GM12891 (cell line): ENCODE data around the gene HCN1. TPM values are rescaled to one million over a fixed set of nuclear protein-coding genes. Genes with fewer than 3 reads are reported as not detected.

Experiments used
- DNase-seq: peaks from one replicate; pipeline ENCODE4 v3.0.0; 2011; ENCODE audit warnings: low spot score; ENCODE audit not compliant: insufficient read length
- FAIRE-seq: peaks from 2 replicates; lab custom pipeline; 2011; peaks lifted over from hg19 to GRCh38; lab: Jason Lieb, UNC
- PAX5 ChIP-seq: IDR thresholded peaks from 2 replicates; pipeline ENCODE4 v1.6.1; 2011; ENCODE audit warnings: low read length, moderate library complexity, mild to moderate bottlenecking; ENCODE audit not compliant: insufficient read depth, severe bottlenecking
- POLR2A ChIP-seq: IDR thresholded peaks from 2 replicates; pipeline ENCODE4 v1.6.1; 2011; ENCODE audit warnings: low read depth, low read length, control low read depth
- POLR2AphosphoS5 ChIP-seq: IDR thresholded peaks from 2 replicates; pipeline ENCODE4 v1.6.1; 2011; ENCODE audit warnings: low read depth, low read length, control low read depth
- POU2F2 ChIP-seq: IDR thresholded peaks from 2 replicates; pipeline ENCODE4 v1.6.1; 2011; ENCODE audit warnings: low read depth, mild to moderate bottlenecking, control low read depth, low read length, moderate library complexity
- SPI1 ChIP-seq: IDR thresholded peaks from 2 replicates; pipeline ENCODE4 v1.6.1; 2011; ENCODE audit warnings: low read depth, low read length, control low read depth
- TAF1 ChIP-seq: IDR thresholded peaks from 2 replicates; pipeline ENCODE4 v1.6.1; 2011; ENCODE audit warnings: low read depth, low read length, control low read depth
- polyA plus RNA-seq: library from polyadenylated mRNA; unstranded; fragments of >200 nt; gene quantifications from one replicate; pipeline ENCODE4 v1.2.1, GENCODE V29; 2012; ENCODE audit warnings: low read depth, missing spikeins, inconsistent platforms; ENCODE audit not compliant: missing spikeins

The HCN1 gene
- polyA plus RNA-seq, result not detected

GRCh38 chr5:45696206-45696836 is at the start of gene HCN1:
Gene HCN1, minus strand, starts transcription at chr5:45696380.
- no peak for FAIRE-seq
- no peak for DNase-seq
- TF ChIP-seq TAF1, result no peak
- no peak for TF ChIP-seq POLR2A
- TF ChIP-seq POLR2AphosphoS5, result no peak
- TF ChIP-seq POU2F2, result no peak
- TF ChIP-seq PAX5, result no peak
- no peak for TF ChIP-seq SPI1

- no peak for TF ChIP-seq POLR2AphosphoS5
- no peak for TF ChIP-seq TAF1
- TF ChIP-seq SPI1, result no peak
- TF ChIP-seq POLR2A, result no peak
- TF ChIP-seq PAX5, result no peak
- DNase-seq, result no peak
- FAIRE-seq, result no peak
These were observed 44.9 kb upstream of the HCN1 start for GRCh38 chr5:45741110-45741509.

- TF ChIP-seq POLR2A (no peak), POLR2AphosphoS5 (no peak), SPI1 (no peak), POU2F2 (no peak), TAF1 (no peak), PAX5 (no peak)
- DNase-seq (no peak), FAIRE-seq (no peak)
These were observed 41.0 kb upstream of the HCN1 start for GRCh38 chr5:45737153-45737552.

GRCh38 chr5:45725537-45725936 is 29.4 kb upstream of the HCN1 start:
- DNase-seq (no peak), FAIRE-seq (no peak)
- TF ChIP-seq POLR2A (no peak), SPI1 (no peak), POLR2AphosphoS5 (no peak), TAF1 (no peak), PAX5 (no peak), POU2F2 (no peak)

- FAIRE-seq, result no peak
- DNase-seq, result no peak
- no peak for TF ChIP-seq POU2F2
- no peak for TF ChIP-seq TAF1
- no peak for TF ChIP-seq POLR2AphosphoS5
These were observed 1.0 kb upstream of the HCN1 start for GRCh38 chr5:45697201-45697600.

- TF ChIP-seq PAX5, result no peak
- no peak for TF ChIP-seq POLR2AphosphoS5
- TF ChIP-seq SPI1, result no peak
- TF ChIP-seq POU2F2, result no peak
- no peak for TF ChIP-seq TAF1
- no peak for TF ChIP-seq POLR2A
- no peak for FAIRE-seq
- no peak for DNase-seq
These were observed 400 bp downstream of the HCN1 start for GRCh38 chr5:45695804-45696156.

GRCh38 chr5:45694971-45695803 is 993 bp downstream of the HCN1 start:
- no peak for DNase-seq
- no peak for FAIRE-seq
- TF ChIP-seq TAF1 (no peak), SPI1 (no peak), POLR2A (no peak), POU2F2 (no peak), PAX5 (no peak), POLR2AphosphoS5 (no peak)

GRCh38 chr5:45694255-45694814 is 1.8 kb downstream of the HCN1 start:
- TF ChIP-seq POLR2AphosphoS5, result no peak
- no peak for TF ChIP-seq POU2F2
- no peak for TF ChIP-seq PAX5
- no peak for TF ChIP-seq SPI1
- TF ChIP-seq TAF1, result no peak
- TF ChIP-seq POLR2A, result no peak

GRCh38 chr5:45692481-45692880 is 3.7 kb downstream of the HCN1 start:
- no peak for DNase-seq
- FAIRE-seq, result no peak
- TF ChIP-seq TAF1, result no peak
- no peak for TF ChIP-seq POU2F2
- TF ChIP-seq POLR2AphosphoS5, result no peak
- TF ChIP-seq PAX5, result no peak
- no peak for TF ChIP-seq SPI1

More at GRCh38 chr5:45694255-45694814, 1.8 kb downstream of the HCN1 start:
- FAIRE-seq (no peak), DNase-seq (no peak)
